K562 (cell line): ENCODE measurements around the gene CXCL16. TPM values are rescaled to one million over a fixed set of nuclear protein-coding genes. Genes with fewer than 3 reads are reported as not detected.
A peak's percentile ranks its signal among the peaks of the same experiment; 100 is the strongest.

Source experiments
- ATAC-seq: fragments of 200-7000 bp; cut with Tn5 transposase; 3 replicates; pipeline ENCODE4 v1.9.1; 2020; ENCODE audit warnings: moderate library complexity
- BruUV-seq: library from RNA; stranded (reverse); fragments of 400-500 nt; replicated peaks from 2 replicates; lab custom pipeline; 2021; lab: Mats Ljungman, UMichigan
- CTCF ChIA-PET: fragments of 300-600 bp; formaldehyde crosslinking; extraction: SDS; loops from one replicate; lab custom pipeline; 2021; ENCODE audit warnings: low intra/inter-chr PET ratio; lab: Yijun Ruan, JAX
- POLR2A ChIA-PET: fragments of 300-600, 350-650 bp; sonication (Branson Sonifier 250); formaldehyde crosslinking; extraction: SDS; loops from one replicate; lab custom pipeline; 2021; ENCODE audit warnings: antibody characterized with exemption, inconsistent platforms; lab: Yijun Ruan, JAX
- DNase-seq, 4 experiments: peaks; one replicate each; pipeline versions ENCODE4 v3.0.0 to v3.0.0-alpha.2; 2011 to 2018; ENCODE audit warnings: low spot score in 3 of 4, mixed read lengths in 3 of 4; ENCODE audit errors: extremely low read depth in 1 of 4
- FAIRE-seq: peaks from 2 replicates; lab custom pipeline; 2011; peaks lifted over from hg19 to GRCh38; lab: Jason Lieb, UNC
- H2AFZ ChIP-seq: 2 replicates; pipeline ENCODE4 v1.6.0; 2011; ENCODE audit warnings: low read depth, low read length, control low read depth, inconsistent platforms
- H3K27ac ChIP-seq: fragments of 200-600 bp; 3 replicates; pipeline ENCODE4 v1.8.0; 2011; ENCODE audit warnings: low read depth, mild to moderate bottlenecking, control low read depth, inconsistent platforms, low read length, moderate library complexity, mixed read lengths; ENCODE audit errors: extremely low read depth
- H3K27me3 ChIP-seq, 2 experiments: fragments of 300-600 bp in 1 of 2; 2 replicates in 1 of 2; 3 replicates in 1 of 2; pipeline versions ENCODE4 v1.6.0 to v1.8.0; 2011; ENCODE audit warnings: inconsistent platforms in 2 of 2, low read length in 2 of 2, mild to moderate bottlenecking in 1 of 2, mixed read lengths in 1 of 2, moderate library complexity in 1 of 2; ENCODE audit not compliant: control insufficient read depth in 2 of 2, insufficient read depth in 2 of 2
- H3K36me3 ChIP-seq: fragments of 300-600 bp; 3 replicates; pipeline ENCODE4 v1.8.0; 2011; ENCODE audit warnings: mild to moderate bottlenecking, low read length, inconsistent platforms; ENCODE audit not compliant: control insufficient read depth, insufficient read depth
- H3K4me1 ChIP-seq, 2 experiments: fragments of 200-600 bp in 1 of 2; replicated peaks in 1 of 2; 2 replicates in 1 of 2; 3 replicates in 1 of 2; pipeline versions ENCODE4 v1.5.1 to v1.8.0; 2011; ENCODE audit warnings: inconsistent platforms in 2 of 2, low read length in 2 of 2, mild to moderate bottlenecking in 1 of 2, mixed read lengths in 1 of 2, moderate library complexity in 1 of 2; ENCODE audit not compliant: control insufficient read depth in 2 of 2, insufficient read depth in 2 of 2
- H3K4me2 ChIP-seq: 2 replicates; pipeline ENCODE4 v1.6.1; 2011; ENCODE audit warnings: low read length, control low read depth, inconsistent platforms, mixed read lengths; ENCODE audit not compliant: insufficient read depth
- H3K4me3 ChIP-seq: fragments of 200-600 bp; sonication (generic), shearing (Covaris generic); 2 replicates; pipeline ENCODE4 v1.5.1; 2016; ENCODE audit warnings: control low read depth, inconsistent platforms
- H3K79me2 ChIP-seq: fragments of 200-600 bp; 3 replicates; pipeline ENCODE4 v1.8.0; 2011; ENCODE audit warnings: low read length, inconsistent platforms; ENCODE audit not compliant: control insufficient read depth, insufficient read depth
- H3K9ac ChIP-seq, 2 experiments: 2 replicates each; pipeline versions ENCODE4 v1.6.0 to v1.6.1; 2011; ENCODE audit warnings: low read depth in 2 of 2, low read length in 2 of 2, control low read depth in 1 of 2, inconsistent platforms in 1 of 2, mild to moderate bottlenecking in 1 of 2, mixed read lengths in 1 of 2; ENCODE audit not compliant: insufficient read depth in 1 of 2
- H3K9me1 ChIP-seq: one replicate; pipeline ENCODE4 v1.6.0; 2011; ENCODE audit warnings: inconsistent platforms, mild to moderate bottlenecking, low read length, moderate library complexity; ENCODE audit not compliant: control insufficient read depth, insufficient read depth
- H3K9me3 ChIP-seq: replicated peaks from 2 replicates; pipeline ENCODE4 v1.5.1; 2011; ENCODE audit warnings: low read depth, low read length, inconsistent platforms; ENCODE audit not compliant: control insufficient read depth, insufficient read depth
- H4K20me1 ChIP-seq: replicated peaks from 2 replicates; pipeline ENCODE4 v1.6.1; 2011; ENCODE audit warnings: low read length, inconsistent platforms, mixed read lengths; ENCODE audit not compliant: control insufficient read depth, insufficient read depth
- ATF6 ChIP-seq: sonication (generic); formaldehyde crosslinking; IDR thresholded peaks from 2 replicates; pipeline ENCODE4 v1.4.0; 2020; ENCODE audit warnings: mild to moderate bottlenecking, missing genetic modification reagents
- ATF7 ChIP-seq: fragments of 450-650 bp; IDR thresholded peaks from 2 replicates; pipeline ENCODE4 v1.7.1; 2014; ENCODE audit warnings: mild to moderate bottlenecking, moderate library complexity
- CHD4 ChIP-seq: fragments of 200-600 bp; sonication (generic); IDR thresholded peaks from 3 replicates; pipeline ENCODE4 v1.6.1; 2012; ENCODE audit warnings: low read depth, mild to moderate bottlenecking, mixed read lengths, low read length, inconsistent platforms; ENCODE audit not compliant: insufficient read depth, insufficient replicate concordance, poor library complexity, severe bottlenecking
- COPS2 ChIP-seq: fragments of 450-650 bp; conservative IDR thresholded peaks from 2 replicates; pipeline ENCODE4 v1.6.1; 2016; ENCODE audit warnings: mild to moderate bottlenecking, moderate library complexity
- IRF2 ChIP-seq: sonication (generic); formaldehyde crosslinking; IDR thresholded peaks from 2 replicates; pipeline ENCODE4 v1.8.1; 2022; ENCODE audit warnings: mild to moderate bottlenecking, missing genetic modification reagents
- L3MBTL2 ChIP-seq: fragments of 450-650 bp; IDR thresholded peaks from 2 replicates; pipeline ENCODE4 v1.6.1; 2016; ENCODE audit warnings: mild to moderate bottlenecking, moderate library complexity
- MEIS2 ChIP-seq: fragments of 450-650 bp; IDR thresholded peaks from 2 replicates; pipeline ENCODE4 v1.6.1; 2014; ENCODE audit warnings: mild to moderate bottlenecking; ENCODE audit not compliant: partially characterized antibody
- PBX2 ChIP-seq, 2 experiments: IDR thresholded peaks in 1 of 2; conservative IDR thresholded peaks in 1 of 2; 2 replicates each; pipeline ENCODE4 v1.6.1; 2016; ENCODE audit warnings: low read depth in 2 of 2, mild to moderate bottlenecking in 1 of 2, missing compliant biosample characterization in 1 of 2, missing genetic modification characterization in 1 of 2, moderate library complexity in 1 of 2
- PREB ChIP-seq: sonication (generic); formaldehyde crosslinking; IDR thresholded peaks from 2 replicates; pipeline ENCODE4 v1.8.1; 2023; ENCODE audit warnings: mild to moderate bottlenecking, missing genetic modification reagents
- WGBS: fragments of 100-300 bp; shearing (Covaris generic); methylation state at CpG from one replicate; pipeline ENCODE4 v1.1.6; 2016; ENCODE audit warnings: low coverage, mixed read lengths; ENCODE audit not compliant: insufficient coverage; ENCODE audit errors: missing lambda C conversion rate; 5-methylcytosine and 5-hydroxymethylcytosine counted together
- in situ Hi-C: fragments of 300-500 bp; cut with MboI; formaldehyde crosslinking; loops from 4 replicates; pipeline ENCODE4 v1.15.0; 2018; ENCODE audit warnings: inconsistent platforms, mixed read lengths
- intact Hi-C: fragments of 100-400 bp; cut with micrococcal nuclease; formaldehyde crosslinking; loops from 2 replicates; pipeline ENCODE4 v1.14.2; 2022
- polyA plus RNA-seq, 8 experiments: library from polyadenylated mRNA; depleted of rRNA in 4 of 8; stranded (reverse) in 5 of 8; unstranded in 3 of 8; fragments of >200 nt; fragmentation: Nextera tagmentation in 2 of 8; fragmentation: Illumina TruSeq in 1 of 8; extraction: Ambion mirVana in 2 of 8; extraction: Trizol in 1 of 8; gene quantifications; 2 replicates each; pipeline versions ENCODE4 v1.2.1 to v1.2.3, GENCODE V29; 2011 to 2014; ENCODE audit warnings: inconsistent platforms in 1 of 8, missing spikeins in 1 of 8
- total RNA-seq, 7 experiments: library from RNA; depleted of rRNA in 6 of 7; stranded (reverse); fragments of >200 nt in 6 of 7; fragmentation: Illumina TruSeq in 2 of 7; extraction: Trizol in 2 of 7; gene quantifications; 2 replicates each; pipeline versions ENCODE4 v1.2.1 to v1.2.3, GENCODE V29; 2011 to 2021; ENCODE audit warnings: low replicate concordance in 1 of 7

Gene CXCL16
- total and polyA plus RNA-seq, 9 of the 15 experiments (the other 6 are each of a cell fraction or from before 2014, with no cell fraction given), result 0.05 to 0.68 (median 0.22) TPM; not detected in 2

- TF ChIP-seq MEIS2 (peak; percentile 30), COPS2 (no peak), CHD4 (no peak), IRF2 (CRISPR knock-in tag) (no peak), PBX2 (CRISPR knock-in tag; IDR thresholded peaks at IDR 0.05; ENCODE audit: low read depth) (no peak), PBX2 (tag; conservative IDR thresholded peaks at IDR 0.05; ENCODE audit: low read depth) (peak; percentile 54), L3MBTL2 (no peak), ATF6 (CRISPR knock-in tag) (no peak), ATF7 (no peak), PREB (CRISPR knock-in tag) (no peak)
- TF ChIP-seq, all 486 proteins: peak for 2
- Histone ChIP-seq H3K9ac (no peak overlapping the region), H3K27ac (no peak overlapping the region), H3K79me2 (no peaks in the 10 kb centered on the region), H3K4me2 (no peak overlapping the region), H3K4me1 (peaks cover 0 to 9% of the 10 kb centered on the region in 2 experiments; a peak in 2 of 5 replicates), H2AFZ (no peak overlapping the region), H3K27me3 (peaks cover 12 to 23% of the 10 kb centered on the region in 2 experiments; a peak in 3 of 5 replicates), H3K9me1 (no peaks in the 10 kb centered on the region), H3K9me3 (no peaks in the 10 kb centered on the region), H4K20me1 (no peaks in the 10 kb centered on the region), H3K4me3 (no peak overlapping the region), H3K36me3 (no peaks in the 10 kb centered on the region)
- 22% methylated on average over 5 of the region's 5 CpGs for WGBS
- ChIA-PET CTCF (no interaction called here), POLR2A (no interaction called here)
- in situ Hi-C loops (no loop called here), intact Hi-C loops (no loop called here)
- FAIRE-seq, result no peak
- no peak for DNase-seq
- no peak for ATAC-seq
- BruUV-seq, result no TSS peak
Observed at GRCh38 chr17:4747847-4748246, 8.1 kb upstream of the CXCL16 start.
